ENCODE data around the gene RCSD1.
"Not testable (repeated sequence)": the region's sequence is repeated elsewhere in the genome, so short reads cannot be mapped to it uniquely, and the experiment has no call there.

Gene RCSD1, protein sequence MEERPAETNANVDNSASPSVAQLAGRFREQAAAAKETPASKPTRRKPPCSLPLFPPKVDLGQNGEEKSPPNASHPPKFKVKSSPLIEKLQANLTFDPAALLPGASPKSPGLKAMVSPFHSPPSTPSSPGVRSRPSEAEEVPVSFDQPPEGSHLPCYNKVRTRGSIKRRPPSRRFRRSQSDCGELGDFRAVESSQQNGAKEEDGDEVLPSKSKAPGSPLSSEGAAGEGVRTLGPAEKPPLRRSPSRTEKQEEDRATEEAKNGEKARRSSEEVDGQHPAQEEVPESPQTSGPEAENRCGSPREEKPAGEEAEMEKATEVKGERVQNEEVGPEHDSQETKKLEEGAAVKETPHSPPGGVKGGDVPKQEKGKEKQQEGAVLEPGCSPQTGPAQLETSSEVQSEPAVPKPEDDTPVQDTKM

DNA sequence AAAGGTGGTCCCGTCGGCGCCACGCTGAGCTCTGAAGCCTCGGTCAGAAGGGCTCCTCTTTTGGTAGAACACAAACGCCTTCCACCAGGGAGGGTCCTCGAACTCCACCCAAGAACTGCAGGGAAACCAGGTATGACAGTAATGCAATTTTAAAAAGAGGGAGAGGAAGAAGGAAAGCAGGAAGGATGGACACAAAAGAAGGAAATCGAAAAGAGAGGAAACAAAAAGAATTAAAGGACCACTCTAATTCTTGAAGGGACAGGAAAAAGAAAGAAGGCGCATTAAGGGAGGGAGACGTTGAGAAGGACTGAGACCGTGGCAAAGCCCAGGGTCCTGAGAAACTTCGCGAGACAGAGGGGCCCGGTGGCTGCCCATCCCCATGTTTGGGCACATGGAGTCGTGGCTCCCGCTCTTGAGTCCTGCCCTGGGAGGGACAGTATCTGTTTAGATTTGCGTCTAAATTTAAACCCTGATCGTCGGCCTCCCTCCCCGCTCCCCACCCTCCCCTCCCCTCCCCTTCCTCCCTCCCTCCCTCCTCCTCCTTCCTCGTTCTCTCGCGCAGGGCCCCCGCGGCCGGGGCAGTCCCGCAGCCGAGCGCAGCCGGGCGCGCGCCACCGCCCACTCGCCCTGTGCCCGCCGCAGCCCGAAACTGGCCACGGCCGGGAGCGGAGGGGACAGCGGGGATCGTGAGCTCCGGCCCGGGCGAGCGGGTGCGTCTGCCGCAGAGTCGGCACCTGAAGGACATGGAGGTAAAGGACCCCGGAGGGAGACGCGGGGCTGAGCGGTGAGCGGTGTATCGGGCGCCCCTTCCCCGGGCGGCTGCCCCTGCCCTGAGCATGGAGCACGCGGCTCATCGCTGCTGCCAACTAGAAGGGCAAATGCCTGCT lies at the start of gene RCSD1:
Gene RCSD1, plus strand, starts transcription at position 552 of the 887 bp plus-strand sequence. Its CDS starts 192 bp downstream, at position 744.
- DNase-seq (ENCODE audit: low read depth in 1 of 2, low spot score in 1 of 2): peak in 1 of 2 donors; percentile 46

DNA sequence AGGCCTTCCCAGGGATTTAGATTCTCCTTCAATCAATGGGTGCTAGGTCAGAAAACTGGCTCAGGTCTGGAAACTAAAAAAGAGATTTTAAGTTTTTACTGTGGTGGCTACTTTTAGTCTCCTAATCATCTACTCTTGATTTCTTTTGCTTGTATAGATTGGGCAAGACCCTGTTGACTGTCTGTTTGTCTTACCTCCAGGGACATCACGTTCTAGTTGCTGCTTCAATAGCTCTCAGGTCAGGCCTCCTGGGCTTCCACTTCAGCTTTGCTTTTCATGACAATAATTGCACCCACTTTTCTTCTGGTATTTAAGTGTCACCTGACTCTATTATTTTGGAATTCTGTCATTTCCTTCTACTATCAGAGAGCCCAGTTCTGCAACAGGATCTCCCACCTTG lies 48.0 kb upstream of the RCSD1 start:
- DNase-seq (ENCODE audit: low read depth in 1 of 2, low spot score in 1 of 2): no peak

DNA sequence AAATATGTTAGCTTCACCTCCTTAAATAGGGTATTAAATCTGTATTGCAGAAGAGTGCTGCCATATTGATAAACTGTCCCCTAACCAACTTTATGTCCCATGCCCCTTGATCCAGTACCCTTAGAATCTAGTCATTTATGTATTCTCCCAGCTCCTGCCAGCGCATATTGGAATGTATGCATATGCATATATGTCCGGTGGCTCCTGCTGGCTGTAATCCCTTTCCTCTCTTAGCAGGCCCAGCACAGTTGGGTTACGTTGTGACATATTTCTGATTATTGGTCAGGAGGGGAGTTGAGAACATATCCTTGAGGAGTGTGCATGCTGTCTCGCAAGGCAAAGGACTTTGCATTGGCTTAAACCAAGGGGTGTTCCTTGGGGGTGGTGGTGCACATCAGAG lies 47.3 kb upstream of the RCSD1 start:
- no peak for DNase-seq (ENCODE audit: low read depth in 1 of 2, low spot score in 1 of 2)

DNA sequence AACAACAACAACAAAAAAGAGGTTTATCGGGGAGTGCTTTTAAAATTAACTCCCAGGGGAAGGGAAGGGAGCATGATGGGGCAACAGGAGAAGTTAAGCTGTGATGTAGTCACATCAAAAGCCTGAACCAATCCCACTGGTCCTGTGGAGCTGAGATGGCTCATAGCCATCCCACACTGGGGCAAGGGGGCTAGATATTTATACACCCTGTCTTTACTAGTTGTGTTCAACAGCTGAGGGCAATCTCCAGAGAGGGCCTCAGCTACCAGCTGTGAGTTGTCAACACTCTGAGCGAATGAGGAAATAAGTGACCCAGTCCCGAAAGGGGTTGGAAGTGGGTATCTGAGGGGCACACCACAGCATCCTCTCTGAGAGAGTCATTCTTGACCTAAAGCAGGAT lies 45.5 kb upstream of the RCSD1 start:
- DNase-seq (ENCODE audit: low read depth in 1 of 2, low spot score in 1 of 2): no peak

DNA sequence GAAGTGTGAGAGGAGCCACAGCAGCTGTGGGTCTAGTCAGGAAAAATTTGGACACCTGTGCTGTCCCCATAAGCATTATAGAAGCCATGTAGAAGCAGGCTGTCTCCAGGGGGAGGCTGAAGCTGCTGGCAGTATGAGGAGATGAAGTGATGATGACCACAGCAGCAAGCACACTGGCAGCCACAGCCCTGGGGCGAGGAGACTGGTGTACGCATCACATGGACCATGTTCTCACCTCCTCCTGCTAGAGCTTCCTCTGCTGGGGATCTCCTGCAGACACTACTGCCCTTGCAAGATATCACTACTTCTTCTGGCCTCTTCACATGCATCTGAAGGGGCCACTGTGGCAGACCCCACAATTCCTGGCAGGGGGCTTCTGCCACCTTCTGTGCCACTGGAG lies 42.7 kb upstream of the RCSD1 start:
- DNase-seq (ENCODE audit: low read depth in 1 of 2, low spot score in 1 of 2): no peak

DNA sequence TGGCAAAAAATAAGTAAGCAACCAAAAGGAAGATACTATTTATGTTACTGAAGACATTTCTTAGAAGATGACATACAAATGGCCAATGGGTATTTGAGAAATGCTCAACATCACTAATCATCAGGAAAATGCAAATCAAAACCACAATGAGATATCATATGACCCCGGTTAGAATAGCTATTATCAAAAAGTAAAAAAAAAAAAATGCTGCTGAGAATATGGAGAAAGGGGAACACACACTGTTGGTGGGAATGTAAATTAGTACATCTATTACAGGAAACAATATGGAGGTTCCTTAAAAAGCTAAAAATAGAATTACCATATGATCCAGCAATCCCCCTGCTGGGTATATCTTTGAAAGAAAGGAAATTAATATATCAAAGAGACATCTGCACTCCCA lies 42.2 kb upstream of the RCSD1 start:
- no peak for DNase-seq (ENCODE audit: low read depth in 1 of 2, low spot score in 1 of 2)

DNA sequence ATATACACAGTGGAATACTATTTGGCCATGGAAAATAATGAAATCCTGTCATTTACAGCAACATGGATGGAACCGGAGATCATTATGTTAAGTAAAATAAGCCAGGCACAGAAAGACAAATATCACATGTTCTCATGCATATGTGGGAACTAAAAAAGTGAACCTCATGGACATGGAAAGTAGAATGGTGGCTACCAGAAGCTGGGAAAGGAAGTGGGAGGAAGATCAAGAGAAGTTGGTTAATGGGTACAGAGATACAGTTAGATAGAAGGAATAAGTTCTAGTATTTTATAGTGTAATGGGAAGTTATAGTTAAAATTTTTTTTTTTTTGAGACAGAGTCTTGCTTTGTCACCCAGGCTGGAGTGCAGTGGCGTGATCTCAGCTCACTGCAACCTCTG lies 41.7 kb upstream of the RCSD1 start:
- no peak for DNase-seq (ENCODE audit: low read depth in 1 of 2, low spot score in 1 of 2)

DNA sequence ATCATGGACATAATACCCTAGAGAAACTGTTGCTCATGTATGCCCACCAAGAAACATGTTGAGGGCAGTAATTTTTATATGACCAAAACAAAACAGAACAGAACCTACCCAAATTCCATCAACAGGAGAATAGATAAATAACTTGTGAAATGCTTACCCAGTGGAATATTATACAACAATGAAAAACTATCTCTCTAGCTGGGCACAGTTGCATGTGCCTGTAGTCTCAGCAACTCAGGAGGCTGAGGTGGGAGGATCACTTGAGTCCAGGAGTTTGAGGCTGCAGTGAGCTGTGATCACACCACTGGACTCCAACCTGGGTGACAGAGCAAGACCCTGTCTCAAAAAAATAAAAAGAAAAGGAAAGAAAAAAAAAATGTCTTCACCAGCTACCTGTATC lies 37.6 kb upstream of the RCSD1 start:
- no peak for DNase-seq (ENCODE audit: low read depth in 1 of 2, low spot score in 1 of 2)

DNA sequence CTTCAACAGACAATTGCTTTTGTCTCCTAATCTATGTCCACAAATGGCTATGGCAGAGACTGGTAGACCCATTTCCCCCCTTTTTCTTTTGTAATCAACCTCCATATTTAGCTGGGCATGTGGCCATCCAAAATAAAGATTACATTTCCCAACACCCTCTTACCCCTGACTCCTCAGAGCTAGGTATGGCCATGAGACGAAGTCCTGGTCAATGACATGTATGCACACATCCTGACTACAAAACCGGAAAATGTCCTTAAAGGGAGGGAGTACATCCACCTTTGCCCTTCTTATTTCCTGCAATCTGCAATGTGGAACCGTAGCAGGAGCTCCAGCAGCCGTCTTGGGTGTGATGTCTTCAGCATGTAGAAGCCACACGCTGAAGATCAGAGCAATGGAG lies 36.2 kb upstream of the RCSD1 start:
- DNase-seq (ENCODE audit: low read depth in 1 of 2, low spot score in 1 of 2): no peak

DNA sequence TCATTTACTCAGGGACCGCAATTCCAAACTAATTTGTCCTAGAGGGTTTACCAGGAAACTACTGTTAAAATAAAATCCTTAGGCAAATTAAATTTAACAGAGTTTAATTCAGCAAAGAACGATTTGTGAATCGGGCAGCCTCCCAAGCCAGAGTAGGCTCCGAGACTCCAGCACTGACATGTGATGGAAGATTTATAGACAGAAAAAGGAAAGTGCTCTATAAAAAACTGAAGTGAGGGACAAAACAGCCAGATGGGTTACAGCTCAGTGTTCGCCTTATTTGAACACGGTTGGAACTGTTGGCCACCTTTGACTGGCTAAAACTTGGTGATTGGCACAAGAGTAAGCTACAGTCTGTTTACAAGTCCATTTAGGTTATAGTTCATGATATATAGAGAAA lies 35.2 kb upstream of the RCSD1 start:
- no peak for DNase-seq (ENCODE audit: low read depth in 1 of 2, low spot score in 1 of 2)

DNA sequence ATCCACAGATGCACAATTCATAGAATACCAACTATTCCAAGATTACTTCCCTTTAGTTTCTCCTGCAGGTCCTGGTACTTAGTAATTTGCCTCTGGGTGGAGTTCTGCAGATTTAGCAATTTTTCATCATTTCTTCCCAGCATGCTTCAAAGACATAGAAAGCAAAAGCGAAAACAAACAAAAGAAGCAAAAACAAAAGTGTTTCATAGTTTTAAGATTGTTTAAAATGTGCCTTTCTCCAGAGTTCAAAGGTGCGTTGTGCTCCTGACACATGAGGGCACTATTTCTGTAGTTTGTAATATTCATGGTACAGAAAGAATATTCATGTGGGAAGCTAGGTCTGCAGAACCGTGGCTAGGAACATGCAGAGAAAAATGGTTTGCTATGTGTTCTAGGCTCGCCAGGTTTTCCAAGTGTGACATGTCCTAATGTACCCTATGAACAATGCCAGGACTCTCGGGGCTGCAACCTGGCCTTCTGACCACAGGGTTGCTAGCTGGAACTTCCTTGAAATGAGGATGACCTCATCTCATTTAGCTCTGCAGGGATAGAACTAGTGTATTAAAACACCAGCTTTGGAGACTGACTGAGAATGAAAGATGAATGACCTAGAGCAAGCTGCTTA lies 30.0 kb upstream of the RCSD1 start:
- peak in 1 of 2 donors; percentile 38 for DNase-seq (ENCODE audit: low read depth in 1 of 2, low spot score in 1 of 2)

DNA sequence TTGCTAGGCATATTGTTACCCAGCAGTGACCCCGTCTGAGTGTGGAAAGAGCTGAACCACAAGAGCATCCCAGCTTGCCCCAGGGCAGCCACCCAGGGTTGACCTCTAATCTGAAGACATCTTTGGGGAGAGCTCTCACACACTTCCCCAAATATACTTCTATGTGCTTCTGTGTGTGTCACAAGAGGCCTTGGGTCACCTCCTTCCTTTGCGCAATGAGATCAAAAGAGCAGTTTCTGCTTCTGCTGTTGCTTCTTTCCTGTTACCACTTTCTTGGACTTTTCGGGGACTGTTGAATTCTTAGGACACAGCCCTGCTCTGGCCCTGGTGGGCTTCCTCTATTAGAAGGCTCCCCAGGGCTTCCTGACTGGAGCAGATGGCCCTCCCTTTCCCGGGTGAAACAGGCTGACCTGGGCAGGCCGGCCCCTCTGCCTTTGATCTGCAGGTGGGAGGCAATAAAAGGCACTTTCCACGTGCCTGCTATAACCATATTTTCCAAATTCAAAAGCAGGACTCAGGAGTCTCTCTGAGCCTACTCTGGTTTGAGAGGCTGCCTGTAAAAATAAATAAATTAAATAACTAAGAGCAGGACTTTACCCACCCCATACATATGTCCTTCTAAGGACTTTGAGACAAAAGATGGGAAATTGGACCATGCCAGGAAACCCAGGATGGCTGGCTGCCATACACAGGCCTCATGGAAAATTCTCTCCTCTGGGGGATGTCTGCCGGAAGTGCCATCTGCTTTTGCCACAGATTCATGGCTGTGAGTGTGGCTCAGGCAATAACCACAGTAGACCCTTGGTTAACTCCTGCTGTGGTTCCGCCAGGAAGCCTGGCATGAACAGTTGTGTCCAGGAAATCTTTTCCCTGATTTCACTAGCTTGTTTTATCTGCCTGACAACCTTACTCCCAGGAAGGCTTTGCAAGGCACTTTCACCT lies 28.3 kb upstream of the RCSD1 start:
- DNase-seq (ENCODE audit: low read depth in 1 of 2, low spot score in 1 of 2): no peak

DNA sequence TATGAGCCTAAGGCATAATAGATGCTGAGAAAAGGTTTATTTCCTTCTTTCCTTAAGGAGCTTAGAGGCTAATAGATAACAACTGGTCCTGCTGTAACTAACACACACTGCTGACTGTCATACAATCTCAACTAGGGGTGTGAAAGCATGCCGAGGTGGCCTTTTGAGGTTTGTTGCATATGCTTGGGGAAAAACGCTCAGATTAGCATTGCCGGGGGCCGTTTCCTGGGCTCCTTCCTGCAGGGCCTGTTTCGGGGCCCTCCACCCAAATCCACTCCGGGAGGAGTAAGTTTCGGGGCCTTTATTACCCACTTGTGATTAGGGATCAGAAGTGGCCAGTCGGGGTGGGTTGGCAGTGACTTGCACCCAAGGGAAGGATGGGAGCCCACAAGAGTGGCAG lies 27.2 kb upstream of the RCSD1 start:
- DNase-seq (ENCODE audit: low read depth in 1 of 2, low spot score in 1 of 2): no peak

DNA sequence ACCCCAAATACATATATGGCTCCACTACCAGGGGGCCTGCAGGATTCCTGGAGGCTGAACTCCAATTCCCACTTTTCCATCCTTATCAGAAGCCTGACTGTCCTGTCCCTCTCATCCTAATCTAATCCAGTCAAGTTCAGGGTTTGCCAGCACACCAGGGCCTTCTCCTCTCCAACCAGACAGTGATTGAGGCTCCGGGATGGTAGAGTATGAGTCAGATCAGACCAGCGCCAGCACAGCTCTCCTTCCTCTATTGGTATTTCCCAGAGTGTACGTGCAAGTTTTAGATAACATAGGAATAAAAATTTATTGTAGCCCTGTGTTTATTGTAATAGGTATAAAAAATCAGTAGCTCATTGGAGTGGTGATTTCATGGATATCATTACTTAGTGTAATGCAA lies 24.5 kb upstream of the RCSD1 start:
- no peak for DNase-seq (ENCODE audit: low read depth in 1 of 2, low spot score in 1 of 2)

DNA sequence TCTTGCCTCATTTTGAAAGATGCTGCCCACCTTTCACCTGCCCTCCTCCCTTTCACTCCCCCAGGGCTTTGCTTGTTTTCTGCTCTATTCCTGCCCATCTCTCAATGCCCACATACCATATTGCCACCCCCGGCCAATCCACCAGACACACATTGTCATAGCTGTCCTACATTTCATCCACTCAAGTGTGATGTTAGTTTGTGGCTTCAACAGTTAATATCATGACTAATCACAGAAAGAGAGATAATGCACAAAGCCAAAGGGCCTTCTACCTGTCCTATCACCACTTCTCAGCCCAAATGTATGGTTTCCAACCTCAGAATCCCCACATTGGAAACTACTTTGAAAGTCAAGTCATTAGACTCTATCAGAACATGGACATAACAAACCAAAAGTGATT lies 18.0 kb upstream of the RCSD1 start:
- no peak for DNase-seq (ENCODE audit: low read depth in 1 of 2, low spot score in 1 of 2)

DNA sequence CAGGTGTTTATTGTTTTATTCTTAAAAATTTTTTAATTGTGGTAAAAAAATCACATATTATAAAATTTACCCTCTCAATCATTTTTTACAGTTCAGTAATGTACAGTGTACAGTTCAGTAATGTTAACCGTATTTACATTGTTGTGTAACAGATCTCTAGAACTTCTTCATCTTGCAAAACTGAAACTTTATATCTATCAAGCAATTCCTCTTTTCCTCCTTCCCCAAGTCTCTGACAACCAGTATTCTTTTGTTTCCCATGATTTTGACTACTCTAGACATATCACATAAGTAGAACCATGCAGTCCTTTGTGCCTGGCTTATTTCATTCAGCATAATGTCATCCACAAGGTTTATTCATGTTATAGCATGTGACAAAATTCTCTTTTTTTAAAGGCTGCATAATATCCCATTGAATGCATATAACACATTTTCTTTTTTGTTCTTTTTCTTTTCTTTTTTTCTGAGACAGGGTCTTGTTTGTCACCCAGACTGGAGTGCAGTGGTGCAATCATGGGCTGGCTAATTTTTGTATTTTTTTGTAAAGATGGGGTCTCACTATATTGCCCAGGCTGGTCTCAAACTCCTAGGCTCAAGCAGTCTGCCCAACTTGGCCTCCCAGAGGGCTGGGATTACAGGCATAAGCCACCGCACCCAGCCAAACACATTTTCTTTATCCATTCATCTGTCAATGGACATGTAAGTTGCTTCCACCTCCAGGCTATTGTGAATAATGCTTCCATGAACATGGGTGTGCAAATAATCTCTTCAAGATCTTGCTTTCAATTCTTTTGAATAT lies 17.2 kb upstream of the RCSD1 start:
- no peak for DNase-seq (ENCODE audit: low read depth in 1 of 2, low spot score in 1 of 2)

DNA sequence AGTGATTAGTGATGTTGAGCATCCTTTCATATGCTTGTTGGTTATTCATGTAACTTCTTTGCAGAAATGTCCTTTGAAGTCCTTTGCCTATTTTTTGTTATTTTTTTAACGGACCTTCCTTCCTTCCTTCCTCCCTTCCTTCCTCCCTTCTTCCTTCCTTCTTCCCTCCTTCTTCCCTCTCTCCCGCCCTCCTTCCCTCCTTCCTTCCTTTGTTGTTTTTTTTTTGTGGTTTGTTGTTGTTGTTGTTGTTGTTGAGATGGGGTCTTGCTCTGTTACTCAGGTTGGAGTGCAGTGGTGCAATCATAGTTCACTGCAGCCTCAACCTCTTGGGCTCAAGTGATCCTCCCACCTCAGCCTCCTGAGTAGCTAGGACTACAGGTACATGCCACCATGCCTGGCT lies 16.0 kb upstream of the RCSD1 start:
- not testable (repeated sequence) for DNase-seq (ENCODE audit: low read depth in 1 of 2, low spot score in 1 of 2)

DNA sequence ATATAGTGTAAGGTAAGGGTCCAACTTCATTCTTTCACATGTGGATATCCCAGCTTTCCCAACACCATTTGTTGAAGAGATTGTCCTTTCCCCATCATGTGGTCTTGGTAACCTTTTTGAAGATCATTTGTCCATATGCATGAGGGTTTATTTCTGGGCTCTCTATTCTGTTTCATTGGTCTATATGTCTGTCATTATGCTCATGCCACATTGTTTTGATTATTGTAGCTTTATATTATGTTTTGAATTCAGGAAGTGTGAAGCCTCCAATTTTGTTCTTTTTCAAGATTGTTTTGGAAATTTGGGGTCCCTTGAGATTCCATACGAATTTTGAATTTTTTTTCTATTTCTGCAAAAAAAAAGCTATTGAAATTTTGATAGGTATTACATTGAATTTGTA lies 15.2 kb upstream of the RCSD1 start:
- no peak for DNase-seq (ENCODE audit: low read depth in 1 of 2, low spot score in 1 of 2)

DNA sequence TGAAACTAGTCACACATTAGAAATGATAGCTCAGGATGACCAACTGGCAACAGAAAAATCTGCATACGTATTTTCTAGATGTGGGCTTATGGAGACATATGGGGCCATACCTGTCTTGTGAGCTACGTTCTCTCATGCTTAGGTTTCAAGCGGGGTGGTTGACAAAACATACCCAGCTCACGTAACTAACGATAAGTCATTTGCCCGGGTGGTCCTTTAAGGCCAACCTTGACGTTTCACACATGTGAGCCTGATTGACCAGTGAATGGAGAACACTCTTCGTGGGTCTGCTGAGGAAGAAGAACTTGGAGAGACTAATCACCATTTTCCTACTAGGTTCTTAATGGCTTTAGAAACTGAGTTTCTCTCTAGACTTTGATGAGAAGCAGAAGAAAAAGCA lies 13.5 kb upstream of the RCSD1 start:
- DNase-seq (ENCODE audit: low read depth in 1 of 2, low spot score in 1 of 2): no peak

All from activated CD4-positive, alpha-beta T cell treated with anti-CD3 and anti-CD28 coated beads, Interleukin-2, amount 50 U/mL, for 24 hours (primary cell).